NK-92 treated with Interleukin-12 subunit alpha and Interleukin-12 subunit beta, amount 100 ng/mL, for 24 hours (cell line): Measurements from ENCODE around the gene CHN1.

ENCODE experiments used
- DNase-seq: peaks from one replicate; lab custom pipeline; 2025; lab: John Stamatoyannopoulos, UW

CHN1 gene

DNA sequence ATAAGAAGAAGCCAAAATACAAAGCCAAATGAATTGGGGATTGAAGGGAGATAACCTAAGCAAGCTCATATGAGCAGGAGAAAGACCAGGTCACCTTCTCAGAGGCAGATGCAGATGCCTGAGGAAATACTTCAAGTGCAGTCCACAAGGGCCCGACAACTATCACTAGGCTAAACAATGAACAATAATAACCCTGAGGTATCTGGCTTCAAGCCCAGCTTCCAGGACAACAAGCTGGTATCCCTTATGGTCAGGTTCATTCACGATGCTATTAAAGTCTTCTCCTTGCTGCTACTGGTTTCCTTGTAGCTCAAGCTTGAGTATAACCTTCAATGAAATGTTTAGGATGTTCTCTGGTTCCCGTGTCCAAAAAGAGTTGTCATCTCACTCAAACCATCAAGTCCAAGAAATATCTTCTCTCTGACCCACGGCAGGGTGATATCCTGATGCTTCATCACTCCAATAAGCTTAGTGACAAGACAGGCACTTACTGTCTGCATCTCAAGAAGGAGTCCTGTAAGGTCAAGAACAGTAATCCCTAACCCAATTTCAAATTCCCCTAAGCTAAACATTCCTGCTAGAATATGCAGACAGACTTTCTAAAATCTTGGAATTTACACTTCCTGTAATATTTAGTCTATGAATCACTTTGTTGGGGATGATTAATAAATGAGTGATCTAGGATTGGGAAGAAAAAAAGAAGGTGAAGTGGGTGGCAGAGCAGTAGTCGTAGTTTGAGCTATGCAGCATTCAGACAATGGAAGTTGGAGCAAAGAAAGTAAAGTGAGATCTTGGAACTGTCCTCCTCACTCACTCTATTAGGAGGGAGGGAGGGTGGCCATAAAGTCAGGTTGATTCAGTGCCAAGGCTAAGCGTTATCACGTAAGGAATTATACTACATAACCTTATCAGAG lies 33.1 kb downstream of the CHN1 start:
- no peak for DNase-seq

DNA sequence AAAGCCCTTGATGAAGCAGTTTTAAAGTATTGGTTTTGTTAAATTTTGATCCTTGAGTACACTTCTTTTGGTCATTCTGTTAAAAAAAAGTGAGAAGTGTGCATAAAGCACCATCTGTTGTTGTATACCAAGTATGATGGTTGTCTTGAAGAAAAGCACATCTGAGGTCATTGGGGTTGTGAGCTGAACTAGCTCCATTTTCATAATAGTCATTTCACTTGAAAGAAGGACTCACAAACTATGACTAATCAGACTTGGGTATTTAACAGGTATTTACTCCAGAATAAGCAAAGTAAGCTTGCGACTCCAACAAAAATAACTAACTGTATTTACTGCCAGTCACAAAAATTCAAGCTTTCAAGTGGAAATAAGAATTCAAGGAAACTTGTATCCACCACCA lies 35.1 kb downstream of the CHN1 start:
- DNase-seq: no peak

DNA sequence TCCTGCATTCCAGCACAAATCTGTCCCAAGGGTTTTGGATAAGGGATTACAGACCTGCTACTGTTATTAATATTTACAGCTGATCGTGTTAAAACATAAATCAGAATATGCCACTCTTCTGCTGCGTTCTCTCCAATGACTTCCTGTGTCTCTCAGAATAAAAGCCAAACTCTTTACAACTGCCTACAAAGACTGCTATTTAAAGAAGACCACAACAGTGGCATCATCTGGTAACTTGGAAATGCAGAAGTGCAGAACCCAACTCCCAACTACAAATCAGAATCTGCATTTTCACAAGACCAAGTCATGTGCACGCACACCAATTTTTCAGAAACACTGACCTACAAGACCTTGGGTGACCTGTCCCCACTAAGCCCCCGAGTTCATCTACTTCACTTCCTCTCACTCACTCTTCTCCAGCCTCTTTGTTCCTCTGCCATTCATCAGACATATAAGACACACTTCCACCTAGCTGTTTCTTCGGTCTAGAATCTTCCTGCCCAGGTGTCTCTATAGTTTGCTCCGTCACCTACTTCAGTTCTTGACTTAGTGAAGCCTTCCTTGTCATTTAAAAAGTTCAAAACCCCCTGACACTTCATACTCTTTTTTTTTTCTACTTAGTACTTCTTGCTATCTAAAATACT lies 36.0 kb downstream of the CHN1 start:
- DNase-seq: no peak

DNA sequence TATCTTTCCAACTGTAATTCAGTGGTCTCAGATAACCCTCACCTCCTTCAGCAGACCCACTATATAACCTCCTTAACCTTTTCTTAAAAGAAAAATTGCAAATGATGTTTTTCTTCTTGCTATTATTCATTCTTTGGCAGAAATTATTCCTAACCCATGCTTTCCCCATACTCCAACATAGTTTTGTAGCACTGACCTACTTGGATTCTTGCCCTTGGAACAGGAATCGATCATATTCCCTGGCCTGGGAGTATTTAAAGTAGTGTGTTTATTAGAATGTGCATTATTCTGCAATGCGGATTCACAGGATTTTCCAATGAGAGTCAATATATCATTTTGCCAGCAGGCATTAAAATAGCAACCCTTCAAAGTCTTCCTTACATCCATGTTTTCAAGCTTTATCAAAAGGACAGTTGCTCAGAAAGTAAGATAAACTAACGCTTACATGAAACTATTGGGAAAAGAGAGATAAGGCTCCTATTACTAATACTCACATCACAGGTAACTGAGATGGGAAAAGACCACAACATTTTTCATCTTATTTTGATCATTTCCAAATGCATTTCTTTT lies 37.4 kb downstream of the CHN1 start:
- no peak for DNase-seq

DNA sequence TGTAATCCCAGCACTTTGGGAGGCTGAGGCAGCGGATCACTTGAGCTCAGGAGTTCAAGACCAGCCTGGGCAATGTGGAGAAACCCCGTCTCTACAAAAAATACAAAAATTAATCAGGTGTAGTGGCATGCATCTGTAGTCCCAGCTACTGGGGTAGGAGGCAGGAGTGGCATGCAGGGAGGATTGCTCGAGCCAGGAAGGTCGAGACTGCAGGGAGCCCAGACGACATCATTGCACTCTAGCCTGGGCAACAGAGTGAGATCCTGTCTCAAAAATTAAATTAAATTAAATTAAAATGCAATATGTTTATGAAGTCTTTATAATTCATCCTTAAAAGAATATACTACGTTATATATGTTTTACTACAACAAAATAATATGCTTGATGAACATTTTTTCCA lies 38.1 kb downstream of the CHN1 start:
- DNase-seq: no peak

DNA sequence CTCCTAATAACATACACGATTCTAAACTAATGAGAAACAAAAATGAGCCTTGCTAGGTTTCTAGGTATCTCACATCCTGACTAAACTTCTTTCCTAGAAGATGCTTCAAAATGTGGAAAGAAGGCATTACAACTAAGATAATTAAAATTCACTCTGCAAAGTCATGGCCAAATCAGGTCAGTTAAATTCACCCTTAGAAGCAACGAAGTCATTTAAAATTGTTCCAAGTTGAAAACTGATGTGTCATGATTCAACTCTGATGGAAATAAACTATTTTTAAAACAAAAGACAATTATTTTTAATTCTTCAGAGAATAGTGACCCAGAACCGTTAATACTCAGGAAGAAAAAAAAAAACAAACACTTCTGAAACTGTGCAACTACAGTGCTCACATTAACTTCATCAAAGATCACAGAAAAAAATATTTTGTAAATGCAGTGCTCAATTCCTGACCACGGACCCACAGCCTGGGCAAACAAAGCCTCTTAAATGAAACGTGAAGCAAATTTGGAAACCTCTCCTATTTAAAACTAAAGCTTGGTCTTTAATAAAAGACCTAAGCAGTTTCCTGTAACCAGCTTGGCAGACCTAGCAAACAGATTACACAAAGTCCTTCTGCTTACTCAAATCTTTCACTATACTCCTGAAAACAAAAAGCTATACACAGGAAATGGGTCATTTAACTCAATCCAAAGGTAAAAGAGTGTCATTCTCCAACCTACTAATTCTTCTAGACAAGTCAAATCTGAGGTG lies 39.0 kb downstream of the CHN1 start:
- no peak for DNase-seq

DNA sequence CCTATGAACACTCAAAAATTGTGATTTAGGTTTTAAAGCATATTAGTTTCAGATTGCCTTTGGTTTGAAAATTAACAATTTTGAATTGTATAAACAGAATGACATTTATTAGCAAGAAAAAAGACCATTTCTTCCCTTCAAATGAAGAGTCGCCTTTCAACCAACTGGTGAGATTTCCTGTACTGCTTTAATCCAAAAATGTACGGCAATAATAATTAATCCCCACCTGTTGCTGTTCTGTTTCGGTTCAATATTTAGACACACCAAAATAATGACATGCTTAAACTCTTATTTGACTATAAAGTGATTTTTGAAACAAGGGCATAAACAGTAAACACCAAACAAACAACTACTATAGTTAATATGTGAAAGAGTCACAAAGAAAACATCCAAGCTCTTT lies 39.6 kb downstream of the CHN1 start:
- no peak for DNase-seq

DNA sequence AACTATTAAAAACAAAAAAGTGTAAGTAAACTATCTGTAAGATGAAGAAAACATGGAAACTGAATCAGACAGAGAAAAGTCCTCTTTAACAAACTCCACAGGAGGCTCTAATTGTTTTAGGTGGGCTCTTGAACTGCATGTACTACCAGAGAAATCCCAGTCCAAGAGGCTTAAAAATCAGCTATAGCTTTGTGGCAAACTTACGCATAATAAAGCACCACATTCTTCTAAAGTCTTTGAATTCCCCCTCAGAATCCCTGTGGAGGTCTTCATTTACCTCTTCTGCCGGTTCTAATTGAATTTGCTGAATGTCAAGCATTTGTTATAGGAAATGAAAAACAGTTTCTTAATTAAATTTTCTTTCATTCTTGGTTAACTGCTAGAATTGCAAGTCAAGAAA lies 40.8 kb downstream of the CHN1 start:
- no peak for DNase-seq

DNA sequence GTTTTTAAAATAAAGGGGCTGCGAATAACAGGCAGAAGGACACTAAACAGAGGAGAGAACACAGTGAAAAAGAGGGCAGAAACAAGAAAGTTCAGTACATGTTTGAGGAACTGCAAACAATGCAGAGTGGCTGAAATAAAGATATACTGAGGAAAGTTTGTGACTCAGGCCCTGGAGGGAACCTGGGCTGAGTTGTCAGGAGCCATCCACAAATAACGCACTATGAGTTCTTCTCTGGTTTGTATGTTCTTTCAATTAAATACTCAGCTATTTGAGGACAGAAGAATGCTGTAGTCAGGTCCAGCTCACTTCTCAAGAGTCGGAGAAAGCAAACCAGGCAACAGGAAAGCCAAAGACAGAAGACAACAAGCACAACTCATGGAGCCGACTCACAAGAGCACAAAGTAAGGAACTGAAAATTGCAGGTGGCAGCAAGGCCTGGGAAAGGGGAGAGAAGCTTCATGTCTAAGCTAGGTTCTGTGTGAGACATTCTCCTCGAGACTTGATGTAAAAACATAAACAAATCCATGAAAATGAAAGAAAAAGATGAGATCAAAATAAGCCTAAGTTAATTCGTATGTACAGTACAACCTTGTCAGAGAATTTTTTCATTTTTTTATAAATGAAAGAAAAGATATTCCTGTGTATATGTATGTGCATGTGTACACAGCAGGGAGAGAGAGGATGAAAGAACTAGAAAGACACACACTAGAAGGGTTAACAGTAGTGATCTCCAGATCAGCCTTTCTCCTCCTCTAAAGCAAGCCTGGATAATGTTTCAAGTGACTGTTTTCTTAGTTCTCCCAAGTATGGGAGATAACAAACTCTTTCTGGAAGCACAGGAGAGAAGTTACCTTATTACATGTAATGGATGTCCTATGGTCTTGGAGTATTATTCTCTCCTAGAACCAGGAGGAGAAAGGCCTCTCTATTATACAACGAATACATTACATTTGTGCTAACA lies 41.5 kb downstream of the CHN1 start:
- no peak for DNase-seq

DNA sequence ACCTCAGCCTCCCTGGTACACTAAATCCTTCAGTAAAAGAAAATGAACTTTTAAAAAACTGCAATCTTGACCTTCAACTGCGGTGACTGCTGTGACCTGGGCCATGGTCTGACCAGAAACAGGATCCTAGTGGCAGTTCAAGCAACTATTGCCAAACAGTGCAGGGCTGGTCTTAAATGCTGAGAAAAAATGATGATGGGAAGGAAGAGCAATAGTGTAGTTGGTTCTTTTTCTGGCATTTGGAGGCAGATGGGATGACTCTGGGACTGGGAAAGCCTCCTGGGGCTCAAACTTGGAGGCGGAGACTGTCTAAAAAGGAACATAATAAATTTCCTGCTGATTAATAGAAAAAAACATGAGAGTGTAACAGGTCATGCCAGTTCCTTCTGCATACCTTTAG lies 45.4 kb downstream of the CHN1 start:
- no peak for DNase-seq

DNA sequence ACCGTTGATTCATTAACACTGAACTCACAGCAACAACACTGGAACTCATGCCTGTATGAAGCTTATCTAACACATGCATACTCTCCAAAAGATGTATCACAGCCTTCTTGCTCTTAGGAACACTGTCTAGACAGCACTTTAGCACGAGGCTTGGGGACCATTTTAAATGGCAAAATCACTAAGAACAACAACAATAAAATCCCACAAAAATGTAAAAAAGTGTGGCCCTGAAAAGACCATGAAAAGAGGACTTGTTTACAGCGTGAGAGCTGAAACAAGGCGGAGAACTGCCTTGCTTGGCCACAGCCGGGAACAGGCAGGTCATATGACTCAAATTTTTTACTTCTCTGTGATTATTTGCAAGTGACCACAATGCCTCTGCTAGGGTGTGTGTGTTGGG lies 48.1 kb downstream of the CHN1 start:
- DNase-seq: no peak

DNA sequence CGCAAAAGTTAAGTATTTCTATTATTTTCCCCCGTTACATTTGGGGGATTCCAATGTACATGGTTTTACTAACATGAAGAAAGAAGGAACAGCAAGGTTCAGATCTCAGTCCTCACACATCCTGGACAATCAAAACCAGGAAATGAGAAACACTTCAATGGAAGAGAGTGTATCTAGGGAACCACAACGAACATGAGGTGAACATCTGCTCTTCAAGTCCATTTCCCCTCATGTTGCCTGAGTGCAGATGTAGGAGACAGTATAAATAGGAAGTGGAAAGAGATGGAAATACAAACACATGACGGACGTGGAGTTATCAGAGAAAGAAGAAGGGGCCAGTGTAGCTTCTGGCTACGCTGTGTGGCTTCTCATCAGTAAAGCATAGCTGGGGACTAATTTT lies 52.6 kb downstream of the CHN1 start:
- no peak for DNase-seq

DNA sequence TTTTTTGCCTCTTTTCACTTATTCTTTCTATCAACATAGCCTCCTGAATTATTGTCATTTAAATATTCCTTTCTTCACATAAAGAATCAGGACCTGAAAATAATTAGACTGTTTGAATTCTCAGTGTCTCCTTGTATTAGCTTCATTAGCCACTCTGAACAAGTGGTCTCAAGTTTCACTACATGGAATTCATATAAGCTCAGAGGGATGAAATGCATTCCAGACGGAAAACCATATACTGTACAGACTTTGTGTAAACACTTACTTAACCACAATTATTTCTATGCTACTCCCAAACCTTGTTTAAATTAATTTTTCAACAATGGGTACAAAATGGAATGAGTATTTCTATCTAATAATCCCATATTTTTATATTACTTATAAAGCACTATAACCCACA lies 53.4 kb downstream of the CHN1 start:
- DNase-seq: no peak

DNA sequence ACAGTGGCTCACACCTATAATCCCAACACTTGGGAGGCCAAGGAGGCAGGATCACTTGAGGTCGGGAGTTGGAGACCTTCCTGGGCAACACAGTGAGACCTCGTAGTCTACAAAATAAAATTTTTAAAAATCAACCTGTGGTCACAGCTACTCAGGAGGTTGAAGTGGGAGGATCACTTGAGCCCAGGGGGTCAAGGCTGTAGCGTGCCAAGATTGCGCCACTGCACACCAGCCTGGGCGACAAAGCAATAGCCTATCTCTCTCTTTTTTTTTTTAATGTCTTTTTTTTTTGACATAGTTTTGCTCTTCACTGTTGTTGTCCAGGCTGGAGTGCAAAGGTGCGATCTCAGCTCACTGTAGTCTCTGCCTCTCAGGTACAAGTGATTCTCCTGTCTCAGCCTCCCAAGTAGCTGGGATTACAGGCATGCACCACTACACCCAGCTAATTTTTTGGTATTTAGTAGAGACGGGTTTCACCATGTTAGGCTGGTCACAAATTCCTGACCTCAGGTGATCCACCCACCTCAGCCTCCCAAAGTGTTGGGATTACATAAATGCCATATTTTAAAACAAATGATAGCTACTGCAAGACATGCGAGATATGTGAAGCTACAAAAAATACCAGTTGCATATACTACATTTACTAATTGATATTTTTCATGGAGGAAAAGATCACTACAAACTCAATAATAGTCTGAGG lies 55.0 kb downstream of the CHN1 start:
- DNase-seq: no peak

DNA sequence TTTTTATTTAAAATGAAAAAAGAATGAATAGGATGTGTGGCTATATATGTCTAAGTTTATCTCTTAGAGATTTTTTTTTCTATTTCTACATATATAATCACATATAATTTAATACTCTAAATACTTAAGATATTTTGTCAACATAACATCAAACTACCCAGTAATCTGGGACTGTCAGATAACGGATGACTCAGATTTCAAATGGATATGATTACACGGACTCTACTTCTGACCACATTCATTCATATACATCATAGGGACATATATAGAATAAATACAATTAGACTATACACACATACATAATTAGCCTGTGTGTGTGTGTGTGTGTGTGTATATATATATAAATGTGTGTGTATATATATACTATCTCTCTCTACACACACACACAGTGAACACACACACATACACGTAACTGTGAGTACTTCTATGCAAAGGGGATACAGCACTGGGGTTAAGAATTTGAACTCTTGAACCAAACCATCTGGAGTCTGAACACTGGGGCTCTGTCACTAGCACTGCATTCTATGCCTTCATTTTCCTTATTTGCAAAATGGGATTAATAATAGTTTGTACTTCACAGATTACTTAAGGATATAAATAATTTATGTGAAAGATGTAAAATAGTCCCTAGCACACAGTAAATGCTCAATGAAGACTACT lies 59.5 kb downstream of the CHN1 start:
- DNase-seq: no peak

DNA sequence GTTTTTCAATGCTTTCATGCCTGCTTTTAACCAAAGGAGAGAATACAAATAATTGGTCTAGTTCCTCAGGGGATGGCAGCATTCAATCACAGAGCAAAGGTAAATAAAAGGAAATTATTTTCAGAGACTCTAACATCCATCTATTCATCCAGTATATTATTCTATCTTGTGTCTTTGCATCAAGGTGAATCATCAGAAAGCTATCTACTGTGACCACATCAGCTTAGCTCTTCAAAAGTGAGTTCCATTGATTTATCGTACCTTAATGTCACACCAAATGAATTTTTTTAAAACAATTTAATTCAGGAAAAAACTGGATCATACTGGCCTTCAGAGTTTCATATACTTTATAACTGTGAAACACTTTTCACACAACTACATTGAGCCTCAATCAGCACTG lies 66.1 kb downstream of the CHN1 start:
- DNase-seq: no peak

DNA sequence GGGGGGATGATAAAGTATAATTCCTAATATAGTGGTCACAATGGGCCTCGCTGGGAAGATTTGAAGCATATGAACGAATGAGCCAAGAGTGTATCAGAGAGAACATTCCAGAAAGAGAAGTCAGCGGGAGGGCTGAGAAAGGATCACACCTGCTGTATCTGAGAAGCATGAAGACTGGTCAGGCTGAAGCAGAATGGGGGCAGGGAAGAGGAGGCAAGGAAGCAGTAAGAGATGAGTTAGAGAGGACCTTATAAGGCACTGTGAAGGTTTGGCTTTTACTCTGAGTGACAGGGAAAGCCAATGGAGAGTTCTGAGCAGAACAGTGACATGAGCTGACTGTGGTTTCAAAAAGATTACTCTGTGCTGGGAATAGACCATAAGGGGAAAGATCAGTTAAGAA lies 73.5 kb downstream of the CHN1 start:
- DNase-seq: no peak

DNA sequence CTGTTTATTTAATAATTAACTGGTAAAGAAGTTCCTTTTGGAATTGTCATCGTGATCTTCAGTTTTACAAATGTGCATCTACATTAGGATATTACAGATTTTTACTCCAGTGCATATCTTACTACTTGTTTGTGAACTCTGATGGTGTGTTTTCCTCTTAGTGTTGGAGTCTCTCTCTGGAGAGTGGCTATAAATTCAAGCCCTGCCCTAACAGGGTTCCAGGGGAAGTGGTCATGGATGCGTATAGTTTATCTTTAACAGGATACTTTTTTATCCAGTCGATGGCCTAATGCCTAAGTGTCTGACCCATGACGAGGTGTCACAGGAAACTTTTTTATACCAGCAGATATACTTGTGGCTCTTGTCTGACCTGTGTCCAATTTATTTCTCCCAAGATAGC lies 75.4 kb downstream of the CHN1 start:
- DNase-seq: no peak

DNA sequence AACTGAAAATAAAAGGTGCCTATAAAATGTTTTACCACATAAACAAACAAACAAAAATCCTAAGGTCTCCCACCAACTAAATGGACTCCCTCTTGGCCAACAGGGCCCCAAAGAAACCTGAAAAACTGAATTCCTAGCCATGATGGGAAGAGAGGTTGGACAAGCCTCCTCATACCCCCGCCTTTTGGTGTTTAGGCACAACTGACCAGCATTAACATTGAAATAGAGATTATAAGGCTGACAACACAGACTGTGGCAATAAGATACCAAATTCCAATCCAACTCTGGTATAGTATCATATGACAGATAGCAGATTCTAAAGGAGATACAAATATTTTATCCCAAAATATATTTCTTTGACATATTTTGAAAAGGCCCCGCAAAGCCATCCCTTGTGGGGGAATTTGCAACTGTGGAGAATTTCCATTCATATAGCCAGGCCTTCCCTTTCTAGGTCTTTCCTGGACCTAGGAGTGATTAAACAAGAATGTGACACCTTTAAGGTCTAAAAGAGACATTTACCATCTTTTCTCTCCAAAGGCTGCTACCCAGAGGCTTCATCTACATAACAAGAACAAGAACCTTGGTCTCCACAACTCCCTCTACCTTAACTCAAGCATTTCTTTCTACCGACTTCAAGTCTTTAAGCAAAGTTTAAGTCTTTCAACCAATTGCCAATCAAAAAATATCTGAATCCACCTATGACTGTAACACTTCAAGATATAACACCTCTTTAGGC lies 80.0 kb downstream of the CHN1 start:
- DNase-seq: no peak
